HepG2 (cell line): ENCODE measurements around the gene CDH1. TPM values are rescaled to one million over a fixed set of nuclear protein-coding genes. Genes with fewer than 3 reads are reported as not detected.
A peak's percentile ranks its signal among the peaks of the same experiment; 100 is the strongest.

Experiments
- ASH2L ChIP-seq: fragments of 300-600, 200-600 bp; sonication (generic); IDR thresholded peaks from 2 replicates; pipeline ENCODE4 v1.7.0; 2017; ENCODE audit warnings: low read depth, mild to moderate bottlenecking, moderate library complexity, mixed read lengths, low read length; ENCODE audit not compliant: insufficient read length
- CAMTA2 ChIP-seq: sonication (generic); formaldehyde crosslinking; IDR thresholded peaks from 2 replicates; pipeline ENCODE4 v1.4.0; 2020; ENCODE audit warnings: mild to moderate bottlenecking, missing genetic modification reagents, borderline replicate concordance
- CCAR2 ChIP-seq: fragments of 200-400 bp; formaldehyde crosslinking; optimal IDR thresholded peaks from 2 replicates; pipeline ENCODE3; 2018; ENCODE audit warnings: low read depth, mild to moderate bottlenecking, low read length, moderate library complexity
- CEBPB ChIP-seq: IDR thresholded peaks from 2 replicates; pipeline ENCODE4 v1.6.1; 2011; ENCODE audit warnings: low read depth, low read length, improper control_type of control experiment, borderline replicate concordance
- GABPA ChIP-seq, 2 experiments: IDR thresholded peaks; 2 replicates each; pipeline ENCODE4 v1.6.1; 2011 to 2016; ENCODE audit warnings: low read depth in 2 of 2, low read length in 1 of 2, missing biosample characterization in 1 of 2, missing genetic modification characterization in 1 of 2
- HCFC1 ChIP-seq: fragments of 150-350 bp; IDR thresholded peaks from 2 replicates; pipeline ENCODE4 v1.6.1; 2014; ENCODE audit warnings: low read depth, low read length
- KDM2A ChIP-seq: sonication (generic); formaldehyde crosslinking; IDR thresholded peaks from 2 replicates; pipeline ENCODE4 v1.4.0; 2020; ENCODE audit warnings: low read depth, missing genetic modification reagents, borderline replicate concordance
- MAF1 ChIP-seq: sonication (generic); formaldehyde crosslinking; IDR thresholded peaks from 2 replicates; pipeline ENCODE4 v1.5.0; 2020; ENCODE audit warnings: missing genetic modification reagents, borderline replicate concordance
- PCBP2 ChIP-seq: fragments of 200-400 bp; formaldehyde crosslinking; optimal IDR thresholded peaks from 2 replicates; pipeline ENCODE3; 2018; ENCODE audit warnings: low read length, low read depth; ENCODE audit not compliant: poor library complexity, severe bottlenecking
- U2AF1 ChIP-seq: fragments of 200-400 bp; formaldehyde crosslinking; optimal IDR thresholded peaks from 2 replicates; pipeline ENCODE3; 2017; ENCODE audit warnings: mild to moderate bottlenecking, low read depth, low read length
- XRCC5 ChIP-seq: fragments of 200-400 bp; formaldehyde crosslinking; optimal IDR thresholded peaks from 2 replicates; pipeline ENCODE3; 2017; ENCODE audit warnings: mild to moderate bottlenecking, low read length
- YEATS4 ChIP-seq: sonication (generic); formaldehyde crosslinking; IDR thresholded peaks from 2 replicates; pipeline ENCODE4 v1.4.0; 2020; ENCODE audit warnings: missing genetic modification reagents, borderline replicate concordance
- ZBTB3 ChIP-seq: sonication (generic); formaldehyde crosslinking; IDR thresholded peaks from 2 replicates; pipeline ENCODE4 v1.4.0; 2020; ENCODE audit warnings: low read depth, mild to moderate bottlenecking, moderate library complexity, missing genetic modification reagents, borderline replicate concordance
- ZFP82 ChIP-seq: sonication (generic); formaldehyde crosslinking; IDR thresholded peaks from 2 replicates; pipeline ENCODE4 v1.5.1; 2020; ENCODE audit warnings: mild to moderate bottlenecking, missing genetic modification reagents, borderline replicate concordance
- ZNF780A ChIP-seq: sonication (generic); formaldehyde crosslinking; IDR thresholded peaks from 2 replicates; pipeline ENCODE4 v1.8.0; 2022; ENCODE audit warnings: mild to moderate bottlenecking, missing genetic modification reagents, moderate library complexity
- polyA plus RNA-seq, 8 experiments: library from polyadenylated mRNA; depleted of rRNA in 3 of 8; stranded (reverse) in 7 of 8; unstranded in 1 of 8; fragments of >200 nt; fragmentation: Illumina TruSeq in 4 of 8; extraction: Trizol in 4 of 8; gene quantifications; 2 replicates each; pipeline versions ENCODE4 v1.2.1 to v1.2.3, GENCODE V29; 2011 to 2016; ENCODE audit warnings: low read depth in 4 of 8, missing spikeins in 1 of 8, mixed read lengths in 1 of 8; ENCODE audit not compliant: insufficient read depth in 1 of 8
- total RNA-seq, 5 experiments: library from RNA; depleted of rRNA; stranded (reverse); fragments of >200 nt; fragmentation: Illumina TruSeq; extraction: Trizol; gene quantifications; 2 replicates each; pipeline ENCODE4 v1.2.3, GENCODE V29; 2016; ENCODE audit warnings: low read depth in 1 of 5
- TF ChIP-seq, protein P1 (sequence below): sonication (generic); formaldehyde crosslinking; IDR thresholded peaks from 2 replicates; pipeline ENCODE4; 2020; ENCODE audit warnings: missing genetic modification reagents, mild to moderate bottlenecking, borderline replicate concordance
- TF ChIP-seq, protein P2 (sequence below): sonication (generic); formaldehyde crosslinking; conservative IDR thresholded peaks from 2 replicates; pipeline ENCODE4 v1.4.0; 2020; ENCODE audit warnings: missing genetic modification reagents
- TF ChIP-seq, protein P3 (sequence below): sonication (generic); formaldehyde crosslinking; IDR thresholded peaks from 2 replicates; pipeline ENCODE4 v1.4.0; 2020; ENCODE audit warnings: missing genetic modification reagents

Gene CDH1
- total and polyA plus RNA-seq, 2 of the 13 experiments (the other 11 are each of a cell fraction or from before 2014, with no cell fraction given), result 0.95 to 9.8 TPM

DNA sequence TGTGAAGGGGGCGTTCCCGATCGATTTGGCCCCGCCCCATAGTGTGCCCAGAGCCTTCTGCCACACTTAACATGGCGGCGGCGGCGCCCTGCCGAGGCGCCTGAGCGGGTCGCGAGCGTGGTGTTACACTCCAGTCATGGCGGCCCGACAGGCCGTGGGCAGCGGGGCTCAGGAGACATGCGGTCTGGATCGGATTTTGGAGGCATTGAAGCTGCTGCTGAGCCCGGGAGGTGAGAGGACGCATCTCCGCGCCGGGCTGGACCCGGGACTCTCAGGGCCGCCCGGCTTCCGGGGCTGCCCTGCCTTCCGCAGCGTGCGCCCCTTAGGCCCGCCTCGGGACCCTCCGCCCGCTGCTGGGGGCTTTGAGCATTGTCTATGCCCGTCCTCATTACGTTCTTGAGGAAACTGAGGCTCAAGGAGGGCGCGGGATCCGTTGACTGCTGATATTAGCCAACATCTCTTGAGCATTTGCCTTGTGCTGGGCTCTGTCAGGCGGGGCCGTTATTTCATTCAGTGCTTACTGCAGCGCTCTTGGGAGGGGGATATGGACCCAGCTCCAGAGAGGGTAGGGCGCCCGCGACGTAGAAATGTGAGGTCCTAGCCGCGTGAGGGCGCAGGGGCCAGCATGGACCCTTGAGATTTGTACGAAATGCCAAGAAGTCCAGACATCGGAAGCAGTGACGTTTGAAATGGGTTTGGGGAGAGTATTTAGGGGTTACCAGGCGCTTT, 106.6 kb downstream of the CDH1 start, which contains the start of gene TANGO6 (continued):
- TF ChIP-seq GABPA (IDR thresholded peaks at IDR 0.05; ENCODE audit: low read depth, low read length) (peak; percentile 61), GABPA (CRISPR knock-in tag; IDR thresholded peaks at IDR 0.05; ENCODE audit: low read depth) (peak; percentile 80), XRCC5 (peak; percentile 83), CEBPB (no peak), PCBP2 (no peak), U2AF1 (no peak), KDM2A (CRISPR knock-in tag) (peak; percentile 94), ASH2L (peak; percentile 87), MAF1 (CRISPR knock-in tag) (0 out of 2 replicates have a peak, but pooled peaks have one; percentile 70), CCAR2 (no peak), ZBTB3 (CRISPR knock-in tag) (peak; percentile 82; the same call in 1 of the 2 replicates), ZFP82 (CRISPR knock-in tag) (no peak), CAMTA2 (CRISPR knock-in tag) (no peak; the same call in 1 of the 2 replicates), YEATS4 (CRISPR knock-in tag) (peak; percentile 91), ZNF780A (CRISPR knock-in tag) (no peak), HCFC1 (peak; percentile 76; the same call in 1 of the 2 replicates)
- TF ChIP-seq, protein P1, sequence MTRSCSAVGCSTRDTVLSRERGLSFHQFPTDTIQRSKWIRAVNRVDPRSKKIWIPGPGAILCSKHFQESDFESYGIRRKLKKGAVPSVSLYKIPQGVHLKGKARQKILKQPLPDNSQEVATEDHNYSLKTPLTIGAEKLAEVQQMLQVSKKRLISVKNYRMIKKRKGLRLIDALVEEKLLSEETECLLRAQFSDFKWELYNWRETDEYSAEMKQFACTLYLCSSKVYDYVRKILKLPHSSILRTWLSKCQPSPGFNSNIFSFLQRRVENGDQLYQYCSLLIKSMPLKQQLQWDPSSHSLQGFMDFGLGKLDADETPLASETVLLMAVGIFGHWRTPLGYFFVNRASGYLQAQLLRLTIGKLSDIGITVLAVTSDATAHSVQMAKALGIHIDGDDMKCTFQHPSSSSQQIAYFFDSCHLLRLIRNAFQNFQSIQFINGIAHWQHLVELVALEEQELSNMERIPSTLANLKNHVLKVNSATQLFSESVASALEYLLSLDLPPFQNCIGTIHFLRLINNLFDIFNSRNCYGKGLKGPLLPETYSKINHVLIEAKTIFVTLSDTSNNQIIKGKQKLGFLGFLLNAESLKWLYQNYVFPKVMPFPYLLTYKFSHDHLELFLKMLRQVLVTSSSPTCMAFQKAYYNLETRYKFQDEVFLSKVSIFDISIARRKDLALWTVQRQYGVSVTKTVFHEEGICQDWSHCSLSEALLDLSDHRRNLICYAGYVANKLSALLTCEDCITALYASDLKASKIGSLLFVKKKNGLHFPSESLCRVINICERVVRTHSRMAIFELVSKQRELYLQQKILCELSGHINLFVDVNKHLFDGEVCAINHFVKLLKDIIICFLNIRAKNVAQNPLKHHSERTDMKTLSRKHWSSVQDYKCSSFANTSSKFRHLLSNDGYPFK, result peak; percentile 98
- TF ChIP-seq, protein P2, sequence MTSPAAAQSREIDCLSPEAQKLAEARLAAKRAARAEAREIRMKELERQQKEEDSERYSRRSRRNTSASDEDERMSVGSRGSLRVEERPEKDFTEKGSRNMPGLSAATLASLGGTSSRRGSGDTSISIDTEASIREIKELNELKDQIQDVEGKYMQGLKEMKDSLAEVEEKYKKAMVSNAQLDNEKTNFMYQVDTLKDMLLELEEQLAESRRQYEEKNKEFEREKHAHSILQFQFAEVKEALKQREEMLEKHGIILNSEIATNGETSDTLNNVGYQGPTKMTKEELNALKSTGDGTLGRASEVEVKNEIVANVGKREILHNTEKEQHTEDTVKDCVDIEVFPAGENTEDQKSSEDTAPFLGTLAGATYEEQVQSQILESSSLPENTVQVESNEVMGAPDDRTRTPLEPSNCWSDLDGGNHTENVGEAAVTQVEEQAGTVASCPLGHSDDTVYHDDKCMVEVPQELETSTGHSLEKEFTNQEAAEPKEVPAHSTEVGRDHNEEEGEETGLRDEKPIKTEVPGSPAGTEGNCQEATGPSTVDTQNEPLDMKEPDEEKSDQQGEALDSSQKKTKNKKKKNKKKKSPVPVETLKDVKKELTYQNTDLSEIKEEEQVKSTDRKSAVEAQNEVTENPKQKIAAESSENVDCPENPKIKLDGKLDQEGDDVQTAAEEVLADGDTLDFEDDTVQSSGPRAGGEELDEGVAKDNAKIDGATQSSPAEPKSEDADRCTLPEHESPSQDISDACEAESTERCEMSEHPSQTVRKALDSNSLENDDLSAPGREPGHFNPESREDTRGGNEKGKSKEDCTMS (CRISPR knock-in tag), result no peak
- TF ChIP-seq, protein P3, sequence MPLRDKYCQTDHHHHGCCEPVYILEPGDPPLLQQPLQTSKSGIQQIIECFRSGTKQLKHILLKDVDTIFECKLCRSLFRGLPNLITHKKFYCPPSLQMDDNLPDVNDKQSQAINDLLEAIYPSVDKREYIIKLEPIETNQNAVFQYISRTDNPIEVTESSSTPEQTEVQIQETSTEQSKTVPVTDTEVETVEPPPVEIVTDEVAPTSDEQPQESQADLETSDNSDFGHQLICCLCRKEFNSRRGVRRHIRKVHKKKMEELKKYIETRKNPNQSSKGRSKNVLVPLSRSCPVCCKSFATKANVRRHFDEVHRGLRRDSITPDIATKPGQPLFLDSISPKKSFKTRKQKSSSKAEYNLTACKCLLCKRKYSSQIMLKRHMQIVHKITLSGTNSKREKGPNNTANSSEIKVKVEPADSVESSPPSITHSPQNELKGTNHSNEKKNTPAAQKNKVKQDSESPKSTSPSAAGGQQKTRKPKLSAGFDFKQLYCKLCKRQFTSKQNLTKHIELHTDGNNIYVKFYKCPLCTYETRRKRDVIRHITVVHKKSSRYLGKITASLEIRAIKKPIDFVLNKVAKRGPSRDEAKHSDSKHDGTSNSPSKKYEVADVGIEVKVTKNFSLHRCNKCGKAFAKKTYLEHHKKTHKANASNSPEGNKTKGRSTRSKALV (CRISPR knock-in tag), result peak; percentile 64; the same call in 1 of the 2 replicates
